Central memory CD4-positive, alpha-beta T cell (primary cell): Measurements from ENCODE around the gene LRRC17.

Source experiments
- DNase-seq: peaks from one replicate; pipeline ENCODE4 v3.0.0; 2022
- total RNA-seq, 3 experiments: gene quantifications; one replicate each; lab custom pipeline; 2026; lab: John Stamatoyannopoulos, UW

The LRRC17 gene
- 0.32 to 1.1 (median 0.39) reads per million in 3 experiments for total RNA-seq

GRCh38 chr7:102912742-102913141 lies at the start of gene LRRC17:
Gene LRRC17, plus strand, starts transcription at chr7:102913000. Its CDS starts 20,914 bp downstream, at chr7:102933914.
- DNase-seq, result no peak

- DNase-seq, result no peak
These were observed 47.8 kb upstream of the LRRC17 start for GRCh38 chr7:102864958-102865357.

GRCh38 chr7:102866535-102867215 lies 46.1 kb upstream of the LRRC17 start:
- no peak for DNase-seq

- DNase-seq, result no peak
These were observed 43.6 kb upstream of the LRRC17 start for GRCh38 chr7:102869195-102869594.

GRCh38 chr7:102872460-102872859 lies 40.3 kb upstream of the LRRC17 start:
- DNase-seq, result no peak

- DNase-seq, result no peak
These were observed 39.2 kb upstream of the LRRC17 start for GRCh38 chr7:102873470-102874165.

- no peak for DNase-seq
These were observed 38.5 kb upstream of the LRRC17 start for GRCh38 chr7:102874166-102874829.

GRCh38 chr7:102874966-102875365 lies 37.8 kb upstream of the LRRC17 start:
- no peak for DNase-seq

GRCh38 chr7:102875700-102876295 lies 37.0 kb upstream of the LRRC17 start:
- DNase-seq, result no peak

GRCh38 chr7:102883098-102883860 lies 29.5 kb upstream of the LRRC17 start:
- DNase-seq, result no peak

GRCh38 chr7:102888561-102889233 lies 24.1 kb upstream of the LRRC17 start:
- DNase-seq, result no peak

- DNase-seq, result no peak
These were observed 22.9 kb upstream of the LRRC17 start for GRCh38 chr7:102889851-102890250.

GRCh38 chr7:102890292-102890970 lies 22.4 kb upstream of the LRRC17 start:
- DNase-seq, result no peak

GRCh38 chr7:102890971-102891692 lies 21.7 kb upstream of the LRRC17 start:
- DNase-seq, result no peak

- no peak for DNase-seq
These were observed 21.0 kb upstream of the LRRC17 start for GRCh38 chr7:102891693-102892261.

GRCh38 chr7:102892631-102893278 lies 20.0 kb upstream of the LRRC17 start:
- no peak for DNase-seq

GRCh38 chr7:102895602-102896001 lies 17.2 kb upstream of the LRRC17 start:
- DNase-seq, result no peak

- no peak for DNase-seq
These were observed 16.2 kb upstream of the LRRC17 start for GRCh38 chr7:102896585-102896984.

- DNase-seq, result no peak
These were observed 15.6 kb upstream of the LRRC17 start for GRCh38 chr7:102897211-102897631.
